HG02938 (cell line): Measurements from ENCODE around the gene CABP2.
"Not testable (repeated sequence)": the region's sequence is repeated elsewhere in the genome, so short reads cannot be mapped to it uniquely, and the experiment has no call there.

ENCODE experiments used
- ATAC-seq: cut with Tn5 transposase; IDR thresholded peaks from one replicate; pipeline ENCODE4 v1.9.1; 2021; ENCODE audit warnings: mild to moderate bottlenecking, moderate library complexity; ENCODE audit not compliant: unreplicated experiment

CABP2 gene

DNA sequence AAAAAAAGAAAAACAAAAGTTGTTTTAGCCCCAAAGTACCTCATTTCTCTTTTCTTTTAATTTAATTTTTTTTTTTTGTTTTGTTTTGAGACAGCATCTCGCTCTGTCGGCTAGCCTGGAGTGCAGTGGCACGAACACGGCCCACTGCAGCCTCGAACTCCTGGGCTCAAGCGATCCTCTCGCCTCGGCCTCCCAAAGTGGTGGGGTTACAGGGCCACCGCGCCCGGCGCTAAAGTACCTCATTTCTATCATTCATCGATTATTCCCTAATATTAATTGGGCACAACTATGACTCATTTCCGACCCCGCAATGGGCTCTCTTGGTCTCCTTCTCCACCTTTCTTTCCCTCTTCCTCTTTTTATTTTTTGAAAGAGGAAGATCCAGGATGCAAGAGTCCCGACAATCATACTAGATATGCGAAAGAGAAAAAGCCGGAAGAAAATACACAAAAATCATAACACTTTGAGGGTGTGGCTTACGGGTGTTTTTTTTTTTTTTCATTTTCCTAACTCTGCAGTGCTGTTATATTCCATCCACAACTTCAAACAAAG, 40.9 kb downstream of the CABP2 start:
- peak; percentile 7 for ATAC-seq

DNA sequence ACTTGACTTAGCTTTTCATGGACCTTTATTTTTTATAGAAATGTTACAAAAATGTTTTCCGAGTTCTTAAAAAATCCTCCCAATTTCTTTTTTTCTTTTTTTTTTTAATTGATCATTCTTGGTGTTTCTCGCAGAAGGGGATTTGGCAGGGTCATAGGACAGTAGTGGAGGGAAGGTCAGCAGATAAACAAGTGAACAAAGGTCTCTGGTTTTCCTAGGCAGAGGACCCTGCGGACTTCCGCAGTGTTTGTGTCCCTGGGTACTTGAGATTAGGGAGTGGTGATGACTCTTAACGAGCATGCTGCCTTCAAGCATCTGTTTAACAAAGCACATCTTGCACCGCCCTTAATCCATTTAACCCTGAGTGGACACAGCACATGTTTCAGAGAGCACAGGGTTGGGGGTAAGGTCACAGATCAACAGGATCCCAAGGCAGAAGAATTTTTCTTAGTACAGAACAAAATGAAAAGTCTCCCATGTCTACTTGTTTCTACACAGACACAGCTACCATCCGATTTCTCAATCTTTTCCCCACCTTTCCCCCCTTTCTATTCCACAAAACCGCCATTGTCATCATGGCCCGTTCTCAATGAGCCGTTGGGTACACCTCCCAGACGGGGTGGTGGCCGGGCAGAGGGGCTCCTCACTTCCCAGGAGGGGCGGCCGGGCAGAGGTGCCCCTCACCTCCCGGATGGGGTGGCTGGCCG, 45.7 kb downstream of the CABP2 start:
- not testable (repeated sequence) for ATAC-seq

DNA sequence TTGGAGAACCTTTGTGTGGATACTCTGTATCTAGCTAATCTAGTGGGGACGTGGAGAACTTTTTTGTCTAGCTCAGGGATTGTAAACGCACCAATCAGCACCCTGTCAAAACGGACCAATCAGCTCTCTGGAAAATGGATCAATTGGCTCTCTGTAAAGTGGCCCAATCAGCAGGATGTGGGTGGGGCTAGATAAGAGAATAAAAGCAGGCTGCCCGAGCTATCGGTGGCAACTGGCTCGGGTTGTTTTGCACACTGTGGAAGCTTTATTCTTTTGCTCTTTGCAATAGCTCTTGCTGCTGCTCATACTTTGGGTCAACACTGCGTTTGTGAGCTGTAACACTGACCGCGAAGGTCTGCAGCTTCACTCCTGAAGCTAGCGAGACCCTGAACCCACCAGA, 46.6 kb downstream of the CABP2 start:
- ATAC-seq, result not testable (repeated sequence)

DNA sequence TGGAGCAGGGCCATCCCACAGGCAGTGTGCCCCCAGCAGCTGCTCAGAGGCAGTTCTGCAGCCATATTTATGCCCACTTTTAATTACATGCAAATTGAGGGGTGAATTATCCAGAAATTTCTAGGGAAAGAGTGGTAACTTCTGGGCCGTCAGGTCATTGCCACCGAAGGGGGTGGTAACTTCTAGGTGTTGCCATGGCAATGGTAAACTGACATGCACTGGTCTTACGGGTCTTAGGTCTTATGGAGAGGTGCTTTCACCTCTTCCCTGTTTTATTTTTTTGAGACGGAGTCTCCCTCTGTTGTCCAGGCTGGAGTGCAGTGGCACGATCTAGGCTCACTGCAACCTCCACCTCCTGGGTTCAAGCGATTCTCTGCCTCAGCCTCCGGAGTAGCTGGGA, 50.4 kb downstream of the CABP2 start:
- no peak for ATAC-seq

DNA sequence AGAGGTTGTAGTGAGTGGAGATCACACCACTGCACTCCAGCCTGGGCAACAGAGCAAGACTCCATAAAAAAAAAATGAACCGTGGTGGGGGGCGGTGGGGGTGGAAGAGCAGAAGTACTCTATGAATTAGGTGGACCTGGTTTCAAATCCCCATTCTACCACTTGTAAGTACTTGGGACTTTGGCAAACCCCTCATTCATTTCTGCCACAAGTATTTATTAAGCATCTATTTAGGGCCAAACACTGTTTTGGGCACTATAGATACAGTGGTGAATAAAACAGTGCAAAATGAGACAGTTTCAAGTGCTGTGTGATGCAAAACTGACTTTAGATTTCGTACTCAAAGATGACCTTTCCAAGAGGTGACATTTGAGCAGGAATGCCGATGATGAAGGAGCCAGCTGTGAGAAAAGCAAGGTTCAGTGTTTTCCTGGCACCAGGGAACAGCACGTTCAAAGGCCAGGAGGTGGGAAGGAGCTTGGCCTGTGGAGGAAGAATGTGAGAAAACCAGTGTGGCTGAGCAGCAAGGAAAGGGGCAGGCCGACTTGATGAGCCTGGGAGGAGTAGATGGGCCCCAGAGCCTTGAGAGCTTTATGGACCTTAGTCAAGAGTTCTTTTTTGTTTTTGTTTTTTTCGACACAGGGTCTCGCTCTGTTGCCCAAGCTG, 52.8 kb downstream of the CABP2 start:
- no peak for ATAC-seq

DNA sequence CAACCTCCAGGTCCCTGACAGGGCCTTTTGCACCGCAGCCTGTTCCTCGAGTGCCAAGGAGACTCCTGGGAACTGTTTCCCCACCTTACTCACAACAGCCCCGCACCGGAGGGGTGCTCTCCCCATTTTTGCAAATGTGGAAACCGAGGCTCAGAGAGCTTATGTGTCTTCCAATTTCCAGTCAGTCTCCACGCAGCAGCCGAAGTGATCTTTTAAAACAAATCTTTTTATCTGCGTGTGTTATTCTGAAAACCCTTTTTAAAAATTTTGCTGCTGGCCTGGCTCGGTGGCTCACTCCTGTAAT, 53.8 kb downstream of the CABP2 start:
- ATAC-seq, result no peak
